ENCODE measurements around the gene USP36. TPM values are rescaled to one million over a fixed set of nuclear protein-coding genes. Genes with fewer than 3 reads are reported as not detected.
A peak's percentile ranks its signal among the peaks of the same experiment; 100 is the strongest.

Gene USP36
- total RNA-seq, 1 experiment from 2014 or later, result 113 TPM

GRCh38 chr17:78785663-78786057, 55.0 kb downstream of the USP36 start:
- no peak for ATAC-seq
- Histone ChIP-seq H3K4me3 (ENCODE audit: low read depth in 2 of 2, low read length in 2 of 2) (no peak overlapping the region), H3K4me1 (ENCODE audit: control insufficient read depth, insufficient read depth, low read length) (peaks cover 3% of the 10 kb centered on the region; the same call in 1 of the 2 replicates), H3K27ac (ENCODE audit: low read length) (no peak overlapping the region), H3K36me3 (ENCODE audit: control insufficient read depth, insufficient read depth, low read length) (no peaks in the 10 kb centered on the region; the same call in 1 of the 2 replicates), H3K9me3 (ENCODE audit: control insufficient read depth, insufficient read depth, low read depth, low read length) (no peaks in the 10 kb centered on the region), H3K27me3 (ENCODE audit: control insufficient read depth, insufficient read depth, low read length) (no peaks in the 10 kb centered on the region)
- intact Hi-C loops (cut with micrococcal nuclease; ENCODE audit: unreplicated experiment), result no loop called here
- TF ChIP-seq SIN3A (IDR thresholded peaks at IDR 0.05; ENCODE audit: borderline replicate concordance, insufficient read depth, low read depth, low read length) (no peak), TCF7L2 (IDR thresholded peaks at IDR 0.05; ENCODE audit: low read depth, low read length) (no peak), CTCF (IDR thresholded peaks at IDR 0.05) (no peak), REST (IDR thresholded peaks at IDR 0.05; ENCODE audit: insufficient read depth in 1 of 2, low read depth in 2 of 2, low read length in 1 of 2) (no peak)
- ChIA-PET POLR2A (interaction anchor here (0.6 to 0.7 kb wide), 3 partner anchors 14 to 83 kb away, joined by 4 to 12 read pairs (median 4); no protein-coding TSS in a partner anchor), CTCF (interaction anchor here (0.6 kb wide), 1 partner anchor 17 kb away, joined by 5 read pairs; no protein-coding TSS in a partner anchor)
- no TSS peak for BruUV-seq (replicated peaks)
- DNase-seq (ENCODE audit: low read depth, low spot score), result no peak
- in situ Hi-C loops (cut with HindIII; ENCODE audit: low pct_unique_long_range_greater_than_20kb, low sequenced_read_pairs), result no loop called here

- ChIA-PET CTCF (interaction anchor here (0.6 kb wide), 1 partner anchor 18 kb away, joined by 5 read pairs; no protein-coding TSS in a partner anchor), POLR2A (interaction anchor here (0.6 to 0.9 kb wide), 4 partner anchors 15 to 157 kb away, joined by 4 to 12 read pairs (median 6); no protein-coding TSS in a partner anchor)
- Histone ChIP-seq H3K27ac (ENCODE audit: low read length) (no peak overlapping the region), H3K4me3 (ENCODE audit: low read depth in 2 of 2, low read length in 2 of 2) (no peak overlapping the region), H3K9me3 (ENCODE audit: control insufficient read depth, insufficient read depth, low read depth, low read length) (no peaks in the 10 kb centered on the region), H3K27me3 (ENCODE audit: control insufficient read depth, insufficient read depth, low read length) (no peaks in the 10 kb centered on the region), H3K4me1 (ENCODE audit: control insufficient read depth, insufficient read depth, low read length) (peaks cover 4% of the 10 kb centered on the region), H3K36me3 (ENCODE audit: control insufficient read depth, insufficient read depth, low read length) (no peaks in the 10 kb centered on the region; the same call in 1 of the 2 replicates)
- in situ Hi-C loops (cut with HindIII; ENCODE audit: low pct_unique_long_range_greater_than_20kb, low sequenced_read_pairs) (no loop called here), intact Hi-C loops (cut with micrococcal nuclease; ENCODE audit: unreplicated experiment) (no loop called here)
- no TSS peak for BruUV-seq (replicated peaks)
- ATAC-seq (no peak), DNase-seq (ENCODE audit: low read depth, low spot score) (no peak)
- no peak for TF ChIP-seq SIN3A (IDR thresholded peaks at IDR 0.05; ENCODE audit: borderline replicate concordance, insufficient read depth, low read depth, low read length)
- TF ChIP-seq POLR2AphosphoS5 (IDR thresholded peaks at IDR 0.05; ENCODE audit: low read depth, low read length), result 0 out of 2 replicates have a peak, but pooled peaks have one; percentile 1
Measured at GRCh38 chr17:78785011-78785662, 55.5 kb downstream of the USP36 start.

- no peaks in the 10 kb centered on the region; the same call in 1 of the 2 replicates for H3K36me3 ChIP-seq (ENCODE audit: control insufficient read depth, insufficient read depth, low read length)
- no TSS peak for BruUV-seq (replicated peaks)
- no peak overlapping the region; the same call in 1 of the 2 replicates for H3K27ac ChIP-seq (ENCODE audit: low read length)
- POLR2A ChIA-PET, result interaction anchor here (0.9 kb wide), 1 partner anchor 157 kb away, joined by 9 read pairs; no protein-coding TSS in a partner anchor
- no peaks in the 10 kb centered on the region for H3K9me3 ChIP-seq (ENCODE audit: control insufficient read depth, insufficient read depth, low read depth, low read length)
- DNase-seq (ENCODE audit: low read depth, low spot score) (no peak), ATAC-seq (no peak)
- no peaks in the 10 kb centered on the region for H3K27me3 ChIP-seq (ENCODE audit: control insufficient read depth, insufficient read depth, low read length)
- intact Hi-C loops (cut with micrococcal nuclease; ENCODE audit: unreplicated experiment) (no loop called here), in situ Hi-C loops (cut with HindIII; ENCODE audit: low pct_unique_long_range_greater_than_20kb, low sequenced_read_pairs) (no loop called here)
- TF ChIP-seq CTCF (IDR thresholded peaks at IDR 0.05) (no peak), POLR2AphosphoS5 (IDR thresholded peaks at IDR 0.05; ENCODE audit: low read depth, low read length) (no peak), TCF7L2 (IDR thresholded peaks at IDR 0.05; ENCODE audit: low read depth, low read length) (no peak), REST (IDR thresholded peaks at IDR 0.05; ENCODE audit: insufficient read depth in 1 of 2, low read depth in 2 of 2, low read length in 1 of 2) (no peak), SIN3A (IDR thresholded peaks at IDR 0.05; ENCODE audit: borderline replicate concordance, insufficient read depth, low read depth, low read length) (no peak)
- CTCF ChIA-PET, result no interaction called here
- H3K4me1 ChIP-seq (ENCODE audit: control insufficient read depth, insufficient read depth, low read length), result peaks cover 12% of the 10 kb centered on the region
- H3K4me3 ChIP-seq (ENCODE audit: low read depth in 2 of 2, low read length in 2 of 2), result no peak overlapping the region
Measured at GRCh38 chr17:78784352-78784751, 56.3 kb downstream of the USP36 start.
